ENCODE data around the gene BTG2.

Gene BTG2

GRCh38 chr1:203331224-203331623 is 25.9 kb downstream of the BTG2 start:
- H3K27me3 ChIP-seq = no peaks in the 10 kb centered on the region
- H3K9me3 ChIP-seq = no peaks in the 10 kb centered on the region
- H3K4me3 ChIP-seq (ENCODE audit: low read depth in 1 of 2, low read length in 1 of 2) = no peak overlapping the region
- no peaks in the 10 kb centered on the region for H3K36me3 ChIP-seq
- no peak for TF ChIP-seq CTCF (IDR thresholded peaks at IDR 0.05)
- no peak overlapping the region for H3K27ac ChIP-seq
- H3K4me1 ChIP-seq (ENCODE audit: control insufficient read depth in 1 of 2, insufficient read depth in 1 of 2, low read depth in 1 of 2, low read length in 1 of 2) = peaks cover 17 to 19% of the 10 kb centered on the region in 2 experiments

- Histone ChIP-seq H3K4me1 (ENCODE audit: control insufficient read depth in 1 of 2, insufficient read depth in 1 of 2, low read depth in 1 of 2, low read length in 1 of 2) (peaks cover 0 to 5% of the 10 kb centered on the region in 2 experiments), H3K36me3 (no peaks in the 10 kb centered on the region), H3K4me3 (ENCODE audit: low read depth in 1 of 2, low read length in 1 of 2) (no peak overlapping the region), H3K9me3 (no peaks in the 10 kb centered on the region), H3K27me3 (peaks cover 7% of the 10 kb centered on the region), H3K27ac (no peak overlapping the region)
- no peak for TF ChIP-seq CTCF (IDR thresholded peaks at IDR 0.05)
Observed at GRCh38 chr1:203335503-203335902, 30.2 kb downstream of the BTG2 start.

- Histone ChIP-seq H3K4me1 (ENCODE audit: control insufficient read depth in 1 of 2, insufficient read depth in 1 of 2, low read depth in 1 of 2, low read length in 1 of 2) (peaks cover 0 to 5% of the 10 kb centered on the region in 2 experiments), H3K36me3 (no peaks in the 10 kb centered on the region), H3K4me3 (ENCODE audit: low read depth in 1 of 2, low read length in 1 of 2) (no peak overlapping the region), H3K27ac (no peak overlapping the region), H3K27me3 (peaks cover 13% of the 10 kb centered on the region), H3K9me3 (no peaks in the 10 kb centered on the region)
- no peak for TF ChIP-seq CTCF (IDR thresholded peaks at IDR 0.05)
Observed at GRCh38 chr1:203336097-203336496, 30.8 kb downstream of the BTG2 start.

- no peak overlapping the region for H3K27ac ChIP-seq
- peaks cover 26% of the 10 kb centered on the region for H3K27me3 ChIP-seq
- no peaks in the 10 kb centered on the region for H3K9me3 ChIP-seq
- H3K4me3 ChIP-seq (ENCODE audit: low read depth in 1 of 2, low read length in 1 of 2) = no peak overlapping the region
- no peaks in the 10 kb centered on the region for H3K36me3 ChIP-seq
- peak; percentile 86 for TF ChIP-seq CTCF (IDR thresholded peaks at IDR 0.05)
- peaks cover 3 to 5% of the 10 kb centered on the region in 2 experiments for H3K4me1 ChIP-seq (ENCODE audit: control insufficient read depth in 1 of 2, insufficient read depth in 1 of 2, low read depth in 1 of 2, low read length in 1 of 2)
Observed at GRCh38 chr1:203338335-203339036, 33.2 kb downstream of the BTG2 start.

GRCh38 chr1:203340112-203340790 is 34.9 kb downstream of the BTG2 start:
- Histone ChIP-seq H3K4me3 (ENCODE audit: low read depth in 1 of 2, low read length in 1 of 2) (no peak overlapping the region), H3K4me1 (ENCODE audit: control insufficient read depth in 1 of 2, insufficient read depth in 1 of 2, low read depth in 1 of 2, low read length in 1 of 2) (peaks cover 3 to 5% of the 10 kb centered on the region in 2 experiments), H3K27me3 (peaks cover 26% of the 10 kb centered on the region), H3K27ac (no peak overlapping the region), H3K36me3 (no peaks in the 10 kb centered on the region), H3K9me3 (no peaks in the 10 kb centered on the region)
- peak; percentile 88 for TF ChIP-seq CTCF (IDR thresholded peaks at IDR 0.05)

All from neutrophil (primary cell).